NCI-H2171 treated with DMSO at 0.1 percent for 48 hours (cell line): ENCODE results near the gene ANGPTL2.
A peak's percentile ranks its signal among the peaks of the same experiment; 100 is the strongest.
"Not testable (repeated sequence)": the region's sequence is repeated elsewhere in the genome, so short reads cannot be mapped to it uniquely, and the experiment has no call there.

Source experiments
- DNase-seq: peaks from one replicate; lab custom pipeline; 2025; lab: John Stamatoyannopoulos, UW

The ANGPTL2 gene

GRCh38 chr9:127154390-127155191 lies 32.2 kb upstream of the ANGPTL2 start:
- DNase-seq = no peak

DNA sequence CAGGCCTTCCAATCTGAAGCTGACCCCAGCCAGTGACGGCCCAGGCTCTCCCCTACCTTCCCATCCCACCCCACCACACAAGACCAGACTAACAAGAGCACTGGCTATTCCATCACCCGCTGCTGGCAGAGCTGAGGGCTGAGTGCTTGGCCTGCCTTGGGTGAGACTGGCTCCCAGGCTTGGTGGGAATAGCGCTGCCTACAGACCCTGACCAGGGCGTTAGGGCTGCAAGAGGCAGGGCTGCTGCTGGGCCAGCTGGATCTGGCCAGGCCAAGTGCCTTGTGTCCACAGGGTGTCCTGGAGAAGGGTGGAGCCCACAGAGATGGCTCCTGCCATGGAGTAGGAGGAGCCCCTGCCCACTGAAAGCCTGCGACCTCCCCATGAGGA lies 31.6 kb upstream of the ANGPTL2 start:
- DNase-seq = no peak

- DNase-seq = no peak
Observed at GRCh38 chr9:127153501-127153900, 31.1 kb upstream of the ANGPTL2 start.

DNA sequence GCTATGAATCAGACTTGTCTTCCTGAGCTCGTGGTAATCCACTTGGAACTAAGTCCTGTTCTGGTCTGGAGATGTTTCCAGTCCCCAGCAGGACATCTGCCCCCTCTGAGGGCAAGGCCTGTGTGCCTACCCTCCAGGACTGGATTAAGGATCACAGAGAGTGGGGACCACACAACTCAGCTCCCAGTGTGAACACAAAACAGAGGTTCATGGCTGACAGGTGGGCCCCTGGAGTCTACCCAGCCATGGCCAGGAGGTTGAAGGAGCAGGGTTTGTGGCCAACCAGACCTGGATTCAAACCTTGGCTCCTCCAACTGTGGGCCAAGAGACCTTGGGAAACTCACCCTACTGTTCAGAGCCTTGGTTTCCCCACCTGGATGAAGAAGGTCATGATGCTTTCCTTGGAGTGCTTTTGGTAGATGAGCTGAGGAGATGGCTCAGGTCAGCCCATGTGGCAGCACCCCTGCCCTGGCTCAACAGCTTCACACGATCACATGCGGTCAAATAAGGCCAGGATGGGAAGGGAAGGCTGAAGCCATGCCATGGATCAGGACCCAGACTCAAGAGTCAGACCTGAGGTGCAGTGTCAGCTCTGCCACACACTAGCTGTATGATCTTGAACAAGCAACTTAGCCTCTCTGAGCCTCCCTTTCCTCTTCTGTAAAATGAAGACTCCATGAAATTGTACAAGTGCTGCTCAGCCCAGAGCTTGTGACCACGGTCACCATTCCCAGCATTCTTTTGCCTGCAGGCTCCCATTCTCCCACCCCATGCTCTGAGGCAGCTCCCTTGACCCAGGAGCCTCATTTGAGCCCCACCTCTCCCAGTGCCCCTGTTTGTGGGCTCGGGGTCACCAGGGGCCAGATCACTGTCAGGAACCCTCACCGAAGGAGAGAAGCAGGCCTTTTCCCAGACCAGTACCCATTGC lies 27.3 kb upstream of the ANGPTL2 start:
- DNase-seq = no peak

DNA sequence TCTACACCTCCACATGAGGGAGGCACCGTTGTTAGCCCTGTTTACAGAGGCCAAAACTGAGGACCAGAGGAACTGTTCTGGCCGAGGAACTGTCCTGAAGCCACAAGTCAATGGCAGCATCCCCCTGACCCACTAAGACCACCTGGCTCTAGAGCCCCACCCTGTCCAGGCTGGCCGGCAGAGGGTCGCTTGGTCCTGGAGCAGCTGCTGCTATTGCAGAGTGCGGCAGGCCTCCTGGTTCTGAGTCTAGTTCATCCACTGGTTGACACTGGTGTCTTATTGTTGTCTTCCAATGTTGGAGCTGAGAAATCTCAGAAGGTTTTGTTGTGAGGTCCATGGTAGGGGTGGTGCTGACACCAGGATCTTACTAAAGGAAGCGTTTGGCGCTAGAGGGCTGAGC lies 26.6 kb upstream of the ANGPTL2 start:
- DNase-seq = no peak

GRCh38 chr9:127148014-127148413 lies 25.6 kb upstream of the ANGPTL2 start:
- no peak for DNase-seq

DNA sequence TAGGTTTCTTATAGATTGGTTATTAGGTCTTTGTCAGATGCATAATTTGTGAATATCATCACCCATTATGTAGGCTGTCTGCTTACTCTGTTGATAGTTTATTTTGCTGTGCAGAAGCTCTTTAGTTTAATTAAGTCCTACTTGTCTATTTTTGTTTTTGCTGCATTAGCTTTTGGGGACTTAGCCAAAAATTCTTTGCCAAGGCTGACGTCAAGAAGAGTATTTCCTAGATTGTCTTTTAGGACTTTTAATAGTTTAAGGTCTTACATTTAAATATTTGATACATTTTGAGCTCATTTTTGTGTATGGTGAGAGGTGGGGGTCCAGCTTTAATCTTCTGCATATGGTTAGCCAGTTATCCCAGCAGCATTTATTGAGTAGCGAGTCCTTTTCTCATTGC lies 24.8 kb upstream of the ANGPTL2 start:
- DNase-seq = no peak

DNA sequence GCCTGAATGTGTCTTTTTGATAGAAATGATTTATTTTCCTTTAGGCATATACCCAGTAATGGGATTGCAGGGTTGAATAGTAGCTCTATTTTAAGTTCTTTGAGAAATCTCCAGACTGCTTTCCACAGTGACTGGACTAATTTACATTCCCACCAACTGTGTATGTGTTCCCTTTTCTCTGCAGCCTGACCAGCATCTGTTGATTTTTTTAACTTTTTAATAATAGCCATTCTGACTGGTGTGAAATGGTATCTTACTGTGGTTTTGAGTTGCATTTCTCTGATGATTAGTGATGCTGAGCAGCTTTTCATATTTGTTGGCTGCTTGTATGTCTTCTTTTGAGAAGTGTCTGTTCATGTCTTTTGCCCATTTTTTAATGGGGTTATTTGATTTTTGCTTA lies 24.4 kb upstream of the ANGPTL2 start:
- not testable (repeated sequence) for DNase-seq

DNA sequence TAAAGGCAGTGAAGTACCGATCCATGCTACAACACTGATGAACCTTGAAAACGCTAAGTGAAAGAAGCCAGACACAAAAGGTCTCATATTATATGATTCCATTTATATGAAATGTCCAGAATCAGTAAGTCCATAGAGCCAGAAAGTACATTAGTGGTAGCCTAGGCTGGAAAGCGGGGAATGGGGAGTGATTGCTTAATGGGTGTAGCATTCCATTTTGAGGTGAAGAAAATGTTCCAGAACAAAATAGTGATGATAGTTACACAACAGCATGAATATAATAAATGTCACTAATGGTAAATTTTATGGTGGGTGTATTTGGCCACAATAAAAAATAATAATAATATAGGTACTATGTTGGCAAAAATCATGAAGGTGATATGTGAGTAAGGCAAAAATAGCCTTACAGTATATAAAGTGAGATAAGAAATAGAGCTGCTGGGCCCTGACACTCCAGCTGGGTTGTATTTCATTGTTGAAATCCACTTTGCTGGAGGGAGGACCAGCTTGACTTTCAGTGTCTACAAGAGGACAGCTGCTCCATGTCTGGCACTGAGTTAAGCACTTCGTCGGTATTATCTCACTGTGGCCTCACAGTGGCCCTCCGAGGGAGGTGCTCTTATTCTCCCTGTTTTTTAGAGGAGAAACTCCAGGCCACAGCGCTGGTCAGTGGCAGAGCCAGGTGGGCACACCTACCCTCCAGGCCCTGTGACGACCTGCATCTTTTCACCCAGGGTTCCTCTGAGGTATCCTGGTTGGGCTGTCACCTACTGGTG lies 22.4 kb upstream of the ANGPTL2 start:
- peak; percentile 50 for DNase-seq

DNA sequence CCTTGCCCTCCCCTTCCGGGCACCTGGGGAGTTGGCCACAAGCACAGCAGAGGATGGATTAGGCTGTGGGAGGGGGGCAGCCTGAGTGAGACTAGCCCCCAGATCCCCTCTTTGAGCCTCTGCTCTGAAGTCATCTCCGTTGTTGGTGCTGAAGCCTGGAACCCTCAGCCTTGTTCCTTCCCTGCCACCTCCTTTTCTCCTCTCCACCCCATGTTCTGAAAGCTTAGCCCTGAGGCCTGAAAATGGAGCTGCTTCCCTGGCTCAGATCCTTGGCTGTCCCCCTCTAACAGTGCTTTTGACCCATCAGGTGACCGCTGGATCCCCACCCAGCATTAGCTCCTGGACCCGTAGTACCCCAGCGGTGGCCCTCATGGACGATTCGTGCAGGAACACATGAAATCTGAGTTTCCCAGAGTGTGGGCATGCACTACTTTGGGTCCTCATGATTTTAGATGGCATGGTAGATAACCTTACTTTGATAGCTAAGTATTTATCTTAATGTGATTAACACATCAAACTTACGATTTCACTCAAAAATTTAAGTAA lies 21.6 kb upstream of the ANGPTL2 start:
- no peak for DNase-seq

DNA sequence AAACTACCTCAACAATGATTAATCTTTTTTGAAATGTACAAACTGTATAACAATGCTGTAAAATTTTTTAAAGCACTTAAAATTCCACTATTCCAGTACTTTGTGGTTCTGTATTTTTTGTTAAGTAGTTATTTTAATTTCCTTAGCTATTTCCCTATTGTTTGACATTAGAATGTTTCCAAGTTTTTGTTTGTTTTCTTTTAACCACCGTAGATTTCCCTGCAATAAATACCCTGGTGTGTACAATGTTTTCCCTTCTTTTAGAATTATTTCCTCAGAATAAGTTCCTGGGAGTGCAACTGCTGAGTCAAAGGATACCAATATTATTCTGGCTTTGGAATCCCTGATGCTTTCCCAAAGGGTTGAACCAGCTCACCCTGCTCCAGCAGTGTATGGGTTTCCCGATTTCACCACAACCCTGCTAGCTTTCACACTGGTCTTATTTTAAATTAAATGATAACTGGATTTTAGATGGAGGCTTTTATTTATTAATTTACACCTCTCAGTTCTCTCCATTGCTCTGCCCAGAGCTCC lies 20.6 kb upstream of the ANGPTL2 start:
- no peak for DNase-seq

- no peak for DNase-seq
Observed at GRCh38 chr9:127142291-127142690, 19.9 kb upstream of the ANGPTL2 start.

- no peak for DNase-seq
Observed at GRCh38 chr9:127140842-127141675, 18.6 kb upstream of the ANGPTL2 start.

GRCh38 chr9:127140181-127140580 lies 17.7 kb upstream of the ANGPTL2 start:
- DNase-seq = no peak

DNA sequence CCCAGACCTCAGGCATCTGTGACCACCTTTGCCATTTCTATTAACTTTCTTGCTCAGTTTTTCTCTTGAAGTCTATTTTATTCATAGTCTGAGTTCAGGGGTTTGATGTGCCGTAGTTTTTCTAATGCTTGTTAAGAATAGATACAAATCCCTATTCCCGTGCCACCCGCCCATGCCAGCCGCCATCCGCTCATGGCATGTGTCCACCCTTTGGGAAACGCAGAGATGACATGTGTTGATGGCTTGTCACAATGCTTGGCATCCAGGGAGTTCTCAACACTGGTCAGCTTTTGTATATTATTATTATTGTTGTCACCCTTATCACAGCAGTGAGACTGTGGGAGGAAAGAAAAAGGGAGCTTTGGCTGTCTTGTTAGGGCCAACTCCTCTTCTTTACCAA lies 17.3 kb upstream of the ANGPTL2 start:
- DNase-seq = no peak

GRCh38 chr9:127139071-127139731 lies 16.8 kb upstream of the ANGPTL2 start:
- DNase-seq = no peak

DNA sequence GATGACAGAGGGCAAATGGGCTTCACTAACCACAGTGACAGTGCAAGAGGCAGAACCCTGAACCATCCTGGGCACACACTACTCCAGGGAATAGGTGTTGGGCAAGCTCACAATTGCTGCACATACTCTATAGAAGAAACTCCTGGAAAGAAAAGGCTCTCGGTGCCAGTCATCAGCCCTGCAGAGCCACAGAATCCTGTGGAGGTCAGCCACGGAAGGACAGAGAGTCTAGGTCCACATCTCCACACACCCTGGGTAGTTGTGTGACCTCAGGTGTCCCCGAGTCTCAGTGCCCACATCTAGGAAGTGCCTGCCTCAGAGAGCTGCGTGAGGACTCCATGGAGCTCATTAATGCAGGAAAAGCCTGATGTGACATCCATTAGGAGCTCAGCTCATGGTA lies 16.0 kb upstream of the ANGPTL2 start:
- no peak for DNase-seq

GRCh38 chr9:127137640-127138360 lies 15.4 kb upstream of the ANGPTL2 start:
- DNase-seq = no peak

DNA sequence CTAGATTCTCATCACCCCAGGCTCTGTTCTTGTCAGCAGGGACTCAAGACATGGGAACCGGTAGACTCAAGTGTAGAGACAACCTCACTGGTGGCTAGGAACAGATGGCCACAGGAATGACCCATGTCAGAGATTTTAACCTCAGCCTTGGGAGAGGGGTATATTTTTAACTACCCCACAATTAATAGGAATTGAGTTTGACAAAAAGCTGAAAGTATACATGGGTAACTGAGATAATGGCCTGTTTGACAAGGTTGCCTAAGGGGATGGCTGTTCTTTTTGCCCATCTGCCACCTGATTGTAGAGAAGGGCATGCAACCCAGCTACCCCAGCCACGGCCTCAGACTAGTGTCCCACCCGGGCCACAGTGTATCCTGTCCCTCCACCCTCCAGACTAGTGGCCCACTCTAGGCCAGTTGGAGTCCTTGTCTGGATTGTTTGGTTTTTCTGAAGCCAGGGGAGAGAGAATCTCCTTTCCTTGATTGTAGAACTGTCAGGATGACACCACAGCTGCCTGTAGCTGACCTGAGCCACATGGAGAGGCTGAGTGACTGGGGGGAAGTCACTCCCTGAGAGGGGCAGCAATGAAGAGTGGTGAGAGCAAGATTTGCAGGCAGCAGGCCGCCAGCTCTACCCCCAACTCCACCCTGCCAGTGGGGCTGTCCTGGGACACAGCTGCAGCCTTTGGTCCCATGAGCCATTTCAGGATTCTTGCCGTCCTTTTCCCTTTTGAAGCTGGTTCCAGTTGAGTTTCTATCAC lies 14.6 kb upstream of the ANGPTL2 start:
- no peak for DNase-seq
